HCT116 (cell line): Measurements from ENCODE around the gene UPF2. TPM values are rescaled to one million over a fixed set of nuclear protein-coding genes. Genes with fewer than 3 reads are reported as not detected.

Experiments
- ATAC-seq: fragments of 200-7000 bp; cut with Tn5 transposase; 2 replicates; pipeline ENCODE4 v1.9.1; 2020; ENCODE audit warnings: mild to moderate bottlenecking, moderate library complexity
- BruUV-seq: library from RNA; stranded (reverse); fragments of 400-500 nt; replicated peaks from 2 replicates; lab custom pipeline; 2021; lab: Mats Ljungman, UMichigan
- CTCF ChIA-PET: fragments of 300-600 bp; sonication (Branson Sonifier 250); formaldehyde crosslinking; loops from one replicate; lab custom pipeline; 2021; ENCODE audit warnings: antibody characterized with exemption; lab: Charles Lee
- POLR2A ChIA-PET: fragments of 300-600, 350-600 bp; sonication (Branson Sonifier 250); formaldehyde crosslinking; loops from one replicate; lab custom pipeline; 2021; ENCODE audit warnings: antibody characterized with exemption; lab: Charles Lee
- RAD21 ChIA-PET, 2 experiments: fragments of 300-600 bp; sonication (Branson Sonifier 250); formaldehyde crosslinking; loops; one replicate each; lab custom pipeline; 2023; ENCODE audit warnings: low total read pairs in 2 of 2; ENCODE audit not compliant: uncharacterized antibody in 2 of 2, unreplicated experiment in 2 of 2, low non-redundant PET in 1 of 2; lab: Charles Lee
- DNase-seq: peaks from one replicate; pipeline ENCODE4 v3.0.0-alpha.2; 2010; ENCODE audit warnings: low read depth, low spot score
- H2AFZ ChIP-seq: fragments of 200-600 bp; shearing (Covaris generic), sonication (generic); 2 replicates; pipeline ENCODE4 v1.6.1; 2017; ENCODE audit warnings: low read depth, mixed run types, mixed read lengths, antibody characterized with exemption, low read length; ENCODE audit not compliant: poor library complexity, severe bottlenecking
- H3K27ac ChIP-seq: 2 replicates; pipeline ENCODE4 v1.5.1; 2012; ENCODE audit warnings: low read depth, low read length
- H3K27me3 ChIP-seq: fragments of 200-600 bp; sonication (generic); 2 replicates; pipeline ENCODE4 v1.6.1; 2016; ENCODE audit warnings: mixed run types, low read length, mixed read lengths; ENCODE audit not compliant: insufficient read depth
- H3K36me3 ChIP-seq, 2 experiments: fragments of 200-500 bp in 1 of 2; fragments of 200-600 bp in 1 of 2; sonication (Bioruptor generic) in 1 of 2; sonication (generic) in 1 of 2; 2 replicates each; pipeline versions ENCODE4 v1.5.1 to v1.6.1; 2014 to 2016; ENCODE audit warnings: low read length in 2 of 2, inconsistent platforms in 1 of 2, mixed read lengths in 1 of 2, mixed run types in 1 of 2; ENCODE audit not compliant: insufficient read depth in 2 of 2, control insufficient read depth in 1 of 2
- H3K4me1 ChIP-seq, 2 experiments: fragments of 200-600 bp in 1 of 2; sonication (generic) in 1 of 2; 2 replicates each; pipeline versions ENCODE4 v1.5.1 to v1.6.1; 2012 to 2017; ENCODE audit warnings: low read length in 2 of 2, inconsistent platforms in 1 of 2, mild to moderate bottlenecking in 1 of 2, mixed read lengths in 1 of 2, mixed run types in 1 of 2, moderate library complexity in 1 of 2; ENCODE audit not compliant: insufficient read depth in 2 of 2, control insufficient read depth in 1 of 2
- H3K4me2 ChIP-seq: fragments of 200-600 bp; sonication (generic); 2 replicates; pipeline ENCODE4 v1.6.1; 2017; ENCODE audit warnings: mixed run types, low read length, mixed read lengths
- H3K4me3 ChIP-seq, 2 experiments: fragments of 200-600 bp in 1 of 2; sonication (generic) in 1 of 2; replicated peaks in 1 of 2; 2 replicates each; pipeline ENCODE4 v1.5.1; 2011 to 2016; ENCODE audit warnings: low read length in 2 of 2, control low read depth in 1 of 2, low read depth in 1 of 2, mild to moderate bottlenecking in 1 of 2, mixed read lengths in 1 of 2, mixed run types in 1 of 2
- H3K79me2 ChIP-seq: fragments of 200-600 bp; sonication (generic); 2 replicates; pipeline ENCODE4 v1.6.1; 2017; ENCODE audit warnings: mild to moderate bottlenecking, mixed run types, low read length, moderate library complexity, mixed read lengths; ENCODE audit not compliant: insufficient read depth
- H3K9ac ChIP-seq: fragments of 200-600 bp; sonication (generic); 2 replicates; pipeline ENCODE4 v1.6.1; 2016; ENCODE audit warnings: low read length, mixed read lengths
- H3K9me2 ChIP-seq: fragments of 200-600 bp; sonication (generic), shearing (Covaris generic); 2 replicates; pipeline ENCODE4 v1.6.1; 2017; ENCODE audit warnings: mixed run types, mild to moderate bottlenecking, moderate library complexity; ENCODE audit not compliant: insufficient read depth
- H3K9me3 ChIP-seq, 2 experiments: fragments of 200-500 bp in 1 of 2; fragments of 200-600 bp in 1 of 2; sonication (Bioruptor generic) in 1 of 2; sonication (generic) in 1 of 2; 2 replicates each; pipeline ENCODE4 v1.6.1; 2014 to 2017; ENCODE audit warnings: low read length in 2 of 2, mixed read lengths in 2 of 2, inconsistent platforms in 1 of 2, low read depth in 1 of 2, mild to moderate bottlenecking in 1 of 2, mixed run types in 1 of 2, moderate library complexity in 1 of 2; ENCODE audit not compliant: control insufficient read depth in 1 of 2, insufficient read depth in 1 of 2
- H4K20me1 ChIP-seq: fragments of 200-600 bp; sonication (generic), shearing (Covaris generic); 2 replicates; pipeline ENCODE4 v1.6.1; 2017; ENCODE audit warnings: mixed run types, mild to moderate bottlenecking, moderate library complexity; ENCODE audit not compliant: insufficient read depth
- EGR1 ChIP-seq: IDR thresholded peaks from 2 replicates; pipeline ENCODE4 v1.6.1; 2012; ENCODE audit warnings: low read depth
- ELF1 ChIP-seq: IDR thresholded peaks from 2 replicates; pipeline ENCODE4 v1.6.1; 2012; ENCODE audit warnings: low read depth, borderline replicate concordance
- EZH2 ChIP-seq: fragments of 200-600 bp; sonication (generic); IDR thresholded peaks from 2 replicates; pipeline ENCODE4 v1.6.1; 2017; ENCODE audit warnings: antibody characterized with exemption, mixed run types
- RAD21 ChIP-seq: IDR thresholded peaks from 2 replicates; pipeline ENCODE4 v1.6.1; 2012; ENCODE audit warnings: low read depth, mild to moderate bottlenecking
- ZFX ChIP-seq: fragments of 450-650 bp; IDR thresholded peaks from 2 replicates; pipeline ENCODE4 v1.6.1; 2017
- ZNF274 ChIP-seq: fragments of 200-500 bp; sonication (Bioruptor generic); IDR thresholded peaks from 2 replicates; pipeline ENCODE4 v1.6.1; 2014; ENCODE audit warnings: mild to moderate bottlenecking, low read depth, low read length, inconsistent platforms
- intact Hi-C: fragments of 100-400 bp; cut with micrococcal nuclease; formaldehyde crosslinking; loops from 2 replicates; pipeline ENCODE4 v1.10.0; 2022
- total RNA-seq: library from RNA; stranded (reverse); gene quantifications from one replicate; pipeline ENCODE4 v1.2.1, GENCODE V29; 2021; ENCODE audit not compliant: unreplicated experiment
- TF ChIP-seq, protein P1 (sequence below), 3 experiments: fragments of 200-600 bp in 1 of 3; sonication (generic) in 1 of 3; IDR thresholded peaks in 2 of 3; conservative IDR thresholded peaks in 1 of 3; 2 replicates each; pipeline ENCODE4 v1.5.1; 2012 to 2017; ENCODE audit warnings: low read depth in 2 of 3, low read length in 2 of 3, antibody characterized with exemption in 1 of 3, borderline replicate concordance in 1 of 3, control low read depth in 1 of 3, mild to moderate bottlenecking in 1 of 3, mixed read lengths in 1 of 3, mixed run types in 1 of 3, moderate library complexity in 1 of 3; ENCODE audit not compliant: insufficient read depth in 1 of 3

The UPF2 gene
- total RNA-seq, 1 experiment from 2014 or later, result 27.3 TPM

DNA sequence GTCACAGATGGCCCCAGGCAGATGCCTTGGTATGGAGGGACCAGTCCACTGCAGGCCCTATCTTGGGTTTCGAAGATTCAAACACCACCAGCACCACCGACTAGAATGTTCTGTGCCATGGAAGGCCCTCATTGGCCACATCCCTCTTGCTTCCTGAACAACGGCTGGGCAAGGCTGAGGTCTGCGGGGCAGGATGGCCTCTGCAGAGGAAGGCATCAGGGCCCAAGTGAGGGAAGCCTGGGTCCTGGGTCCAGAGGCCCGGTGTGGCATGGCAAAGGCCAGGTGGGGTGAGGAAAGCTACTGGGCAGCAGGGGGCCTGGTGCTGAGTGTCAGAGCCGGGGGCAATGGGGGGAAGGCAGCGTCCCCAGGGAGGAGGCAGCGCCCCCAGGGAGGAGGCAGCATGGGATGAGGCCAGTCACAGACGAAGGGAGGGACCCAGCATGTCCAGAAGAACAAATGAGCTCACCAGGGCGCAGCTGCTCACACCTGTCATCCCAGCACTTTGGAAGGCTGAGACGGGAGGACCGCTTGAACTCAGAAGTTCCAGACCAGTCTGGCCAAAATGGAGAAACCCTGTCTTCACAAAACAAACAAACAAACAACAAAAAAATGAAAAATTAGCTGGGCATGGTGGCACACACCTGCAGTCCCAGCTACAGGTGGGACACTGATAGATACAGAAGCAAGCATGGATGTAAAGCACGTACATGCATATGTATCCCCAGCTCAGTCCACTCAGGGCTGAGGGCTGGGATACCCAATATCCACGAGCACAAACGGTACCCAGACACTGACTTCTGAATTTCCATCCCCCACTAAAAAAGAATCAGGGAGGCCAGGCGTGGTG is 155.0 kb downstream of the UPF2 start:
- peak; percentile 20; the same call in 1 of the 2 replicates for ATAC-seq
- 0 out of 2 replicates have a peak overlapping the region, but pooled peaks have one; percentile 13 for H3K27ac ChIP-seq
- H4K20me1 ChIP-seq, result no peaks in the 10 kb centered on the region
- no TSS peak for BruUV-seq
- RAD21 ChIA-PET, result no interaction called here
- H3K4me1 ChIP-seq, result peaks cover 12 to 60% of the 10 kb centered on the region in 2 experiments
- H3K9ac ChIP-seq, result peak overlapping the region; percentile 61
- intact Hi-C loops, result no loop called here
- no peak overlapping the region for H2AFZ ChIP-seq
- no peaks in the 10 kb centered on the region for H3K9me2 ChIP-seq
- H3K79me2 ChIP-seq, result no peaks in the 10 kb centered on the region
- peak overlapping the region; percentile 48 for H3K4me2 ChIP-seq
- POLR2A ChIA-PET, result interaction anchor here (1.7 kb wide), 1 partner anchor 10 kb away, joined by 3 read pairs; no protein-coding TSS in a partner anchor
- TF ChIP-seq ZNF274 (no peak), EGR1 (no peak), ELF1 (no peak)
- TF ChIP-seq, protein P1, sequence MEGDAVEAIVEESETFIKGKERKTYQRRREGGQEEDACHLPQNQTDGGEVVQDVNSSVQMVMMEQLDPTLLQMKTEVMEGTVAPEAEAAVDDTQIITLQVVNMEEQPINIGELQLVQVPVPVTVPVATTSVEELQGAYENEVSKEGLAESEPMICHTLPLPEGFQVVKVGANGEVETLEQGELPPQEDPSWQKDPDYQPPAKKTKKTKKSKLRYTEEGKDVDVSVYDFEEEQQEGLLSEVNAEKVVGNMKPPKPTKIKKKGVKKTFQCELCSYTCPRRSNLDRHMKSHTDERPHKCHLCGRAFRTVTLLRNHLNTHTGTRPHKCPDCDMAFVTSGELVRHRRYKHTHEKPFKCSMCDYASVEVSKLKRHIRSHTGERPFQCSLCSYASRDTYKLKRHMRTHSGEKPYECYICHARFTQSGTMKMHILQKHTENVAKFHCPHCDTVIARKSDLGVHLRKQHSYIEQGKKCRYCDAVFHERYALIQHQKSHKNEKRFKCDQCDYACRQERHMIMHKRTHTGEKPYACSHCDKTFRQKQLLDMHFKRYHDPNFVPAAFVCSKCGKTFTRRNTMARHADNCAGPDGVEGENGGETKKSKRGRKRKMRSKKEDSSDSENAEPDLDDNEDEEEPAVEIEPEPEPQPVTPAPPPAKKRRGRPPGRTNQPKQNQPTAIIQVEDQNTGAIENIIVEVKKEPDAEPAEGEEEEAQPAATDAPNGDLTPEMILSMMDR (IDR thresholded peaks at IDR 0.05 in 2 of 3, conservative IDR thresholded peaks at IDR 0.05 in 1 of 3; ENCODE audit: borderline replicate concordance in 1 of 3, insufficient read depth in 1 of 3, low read depth in 2 of 3, low read length in 2 of 3), result no peak
- H3K36me3 ChIP-seq, result no peaks in the 10 kb centered on the region
- H3K27me3 ChIP-seq, result no peaks in the 10 kb centered on the region
- DNase-seq, result no peak
- H3K9me3 ChIP-seq, result no peaks in the 10 kb centered on the region
- CTCF ChIA-PET, result no interaction called here
- H3K4me3 ChIP-seq, result no peak overlapping the region

DNA sequence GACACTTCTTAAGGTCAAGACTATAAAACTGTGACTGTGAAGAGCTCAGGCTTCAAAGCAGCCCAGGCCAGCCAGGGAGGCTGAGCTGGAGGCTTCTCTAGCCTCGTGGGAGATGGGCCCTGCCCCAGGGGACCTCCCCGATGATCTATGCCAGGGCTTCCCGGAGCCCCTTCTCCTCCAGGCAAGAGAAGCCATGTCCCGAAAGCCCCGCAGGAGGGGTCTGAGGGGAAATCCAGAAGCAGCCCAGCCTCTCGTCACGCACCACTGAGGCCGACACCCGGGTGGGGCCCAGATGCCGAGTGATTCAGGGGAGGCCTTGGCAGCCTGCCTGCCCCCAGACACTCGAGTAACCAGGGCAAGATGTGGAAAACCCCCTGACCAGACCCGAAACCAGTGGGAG is 155.8 kb downstream of the UPF2 start:
- ATAC-seq, result no peak
- intact Hi-C loops, result no loop called here
- Histone ChIP-seq H3K36me3 (no peaks in the 10 kb centered on the region), H3K4me3 (no peak overlapping the region), H3K4me1 (peaks cover 19 to 61% of the 10 kb centered on the region in 2 experiments), H2AFZ (no peak overlapping the region), H3K9me2 (no peaks in the 10 kb centered on the region), H3K9ac (peak overlapping the region; percentile 61), H3K27me3 (no peaks in the 10 kb centered on the region), H3K9me3 (no peaks in the 10 kb centered on the region), H3K4me2 (peak overlapping the region; percentile 48), H4K20me1 (no peaks in the 10 kb centered on the region), H3K27ac (0 out of 2 replicates have a peak overlapping the region, but pooled peaks have one; percentile 13), H3K79me2 (no peaks in the 10 kb centered on the region)
- BruUV-seq, result no TSS peak
- RAD21 ChIA-PET, result no interaction called here
- no peak for DNase-seq
- CTCF ChIA-PET, result interaction anchor here (1.0 kb wide), 1 partner anchor 9 kb away, joined by 3 read pairs; no protein-coding TSS in a partner anchor
- POLR2A ChIA-PET, result interaction anchor here (0.8 kb wide), 1 partner anchor 11 kb away, joined by 3 read pairs; no protein-coding TSS in a partner anchor
- TF ChIP-seq RAD21 (no peak), EZH2 (no peak), ZFX (peak; percentile 52)
- TF ChIP-seq, protein P1 (IDR thresholded peaks at IDR 0.05 in 2 of 3, conservative IDR thresholded peaks at IDR 0.05 in 1 of 3; ENCODE audit: borderline replicate concordance in 1 of 3, insufficient read depth in 1 of 3, low read depth in 2 of 3, low read length in 2 of 3), result no peak
